Measurements from ENCODE around the gene PRPF40B.

The PRPF40B gene

GRCh38 chr12:49649445-49649844, 26.1 kb downstream of the PRPF40B start:
- no peak for DNase-seq (ENCODE audit: low read depth, low spot score)
- no peak overlapping the region for H3K4me3 ChIP-seq (ENCODE audit: low read depth, low read length)
- no peak for TF ChIP-seq CTCF (IDR thresholded peaks at IDR 0.05; ENCODE audit: low read depth, low read length)
- in situ Hi-C loops (cut with HindIII; ENCODE audit: low sequenced_read_pairs) = no loop called here

DNA sequence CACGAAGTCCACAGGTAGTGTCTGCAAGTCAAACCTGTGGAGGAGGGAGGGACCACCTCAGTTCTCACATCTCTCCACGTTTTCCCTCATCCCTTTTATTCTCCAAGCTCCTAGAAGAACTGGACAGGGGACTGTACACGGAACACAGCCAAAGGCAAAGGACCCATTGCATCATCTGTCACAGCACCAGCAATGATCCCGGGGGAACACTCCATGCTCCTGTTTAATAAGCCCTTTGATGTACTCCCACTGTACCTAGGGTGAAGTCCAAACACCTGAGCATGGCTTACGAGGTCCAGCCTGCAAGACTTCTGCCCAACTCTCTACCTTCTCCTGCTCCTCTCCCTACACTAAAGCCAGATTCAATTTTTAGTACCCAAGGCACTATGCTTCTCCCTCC, 26.5 kb downstream of the PRPF40B start:
- no peak for TF ChIP-seq CTCF (IDR thresholded peaks at IDR 0.05; ENCODE audit: low read depth, low read length)
- in situ Hi-C loops (cut with HindIII; ENCODE audit: low sequenced_read_pairs) = no loop called here
- no peak for DNase-seq (ENCODE audit: low read depth, low spot score)
- H3K4me3 ChIP-seq (ENCODE audit: low read depth, low read length) = no peak overlapping the region

- no peak for DNase-seq (ENCODE audit: low read depth, low spot score)
- no peak for TF ChIP-seq CTCF (IDR thresholded peaks at IDR 0.05; ENCODE audit: low read depth, low read length)
- in situ Hi-C loops (cut with HindIII; ENCODE audit: low sequenced_read_pairs) = no loop called here
- no peak overlapping the region for H3K4me3 ChIP-seq (ENCODE audit: low read depth, low read length)
These were observed 28.5 kb downstream of the PRPF40B start for GRCh38 chr12:49651855-49652254.

DNA sequence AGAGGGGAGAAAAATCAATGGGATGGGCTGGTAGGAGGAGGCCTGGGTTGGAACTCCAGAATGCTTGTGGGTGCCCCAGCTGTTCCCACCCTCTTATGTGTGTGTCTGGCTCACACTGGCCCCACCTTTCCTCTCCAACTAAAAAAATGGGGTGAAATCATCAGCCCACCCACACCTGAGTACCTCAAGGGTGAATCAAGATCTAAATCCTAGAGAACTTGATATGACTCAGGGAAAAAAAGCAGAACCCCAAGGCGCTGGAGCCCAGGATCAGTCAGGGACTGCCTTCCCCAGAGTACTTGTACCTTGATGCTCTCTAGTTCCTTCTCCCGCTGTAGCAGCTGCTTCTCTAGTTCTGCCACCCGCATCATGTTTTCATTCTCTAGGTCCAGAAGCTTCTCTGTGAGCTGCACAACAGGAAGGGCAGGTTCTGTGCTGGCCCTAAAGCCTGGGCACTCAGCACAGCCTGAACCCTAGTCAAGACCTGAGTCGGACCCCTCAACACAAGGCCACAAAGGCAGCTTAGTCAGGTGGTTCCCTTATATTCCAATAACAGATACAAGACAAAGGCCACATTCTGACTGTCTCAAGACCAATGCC, 29.7 kb downstream of the PRPF40B start:
- in situ Hi-C loops (cut with HindIII; ENCODE audit: low sequenced_read_pairs) = no loop called here
- H3K4me3 ChIP-seq (ENCODE audit: low read depth, low read length) = no peak overlapping the region
- no peak for TF ChIP-seq CTCF (IDR thresholded peaks at IDR 0.05; ENCODE audit: low read depth, low read length)
- no peak for DNase-seq (ENCODE audit: low read depth, low spot score)

GRCh38 chr12:49654715-49655114, 31.4 kb downstream of the PRPF40B start:
- in situ Hi-C loops (cut with HindIII; ENCODE audit: low sequenced_read_pairs) = no loop called here
- DNase-seq (ENCODE audit: low read depth, low spot score) = no peak
- TF ChIP-seq CTCF (IDR thresholded peaks at IDR 0.05; ENCODE audit: low read depth, low read length) = no peak
- H3K4me3 ChIP-seq (ENCODE audit: low read depth, low read length) = no peak overlapping the region

- no peak for DNase-seq (ENCODE audit: low read depth, low spot score)
- H3K4me3 ChIP-seq (ENCODE audit: low read depth, low read length) = no peak overlapping the region
- in situ Hi-C loops (cut with HindIII; ENCODE audit: low sequenced_read_pairs) = no loop called here
- no peak for TF ChIP-seq CTCF (IDR thresholded peaks at IDR 0.05; ENCODE audit: low read depth, low read length)
These were observed 32.4 kb downstream of the PRPF40B start for GRCh38 chr12:49655595-49656236.
